Renal cortex interstitium (tissue), 11 donors: ENCODE data around the gene ZNF579. TPM values are rescaled to one million over a fixed set of nuclear protein-coding genes. Genes with fewer than 3 reads are reported as not detected.
"Not testable (repeated sequence)": the region's sequence is repeated elsewhere in the genome, so short reads cannot be mapped to it uniquely, and the experiment has no call there.

Experiments used
- DNase-seq, 11 donors: peaks; one replicate each; pipeline ENCODE4 v3.0.0-alpha.2; 2013; ENCODE audit warnings: low read depth in 9 of 11, low spot score in 4 of 11; ENCODE audit errors: extremely low read depth in 1 of 11
- polyA plus RNA-seq, 3 donors: library from polyadenylated mRNA; unstranded; fragments of 120-200 nt; gene quantifications; one replicate each; pipeline ENCODE4 v1.2.1, GENCODE V29; 2013; ENCODE audit not compliant: insufficient read length in 3 of 3

Gene ZNF579
- polyA plus RNA-seq, 3 donors: 13.8 to 21.2 (median 19.5) TPM

DNA sequence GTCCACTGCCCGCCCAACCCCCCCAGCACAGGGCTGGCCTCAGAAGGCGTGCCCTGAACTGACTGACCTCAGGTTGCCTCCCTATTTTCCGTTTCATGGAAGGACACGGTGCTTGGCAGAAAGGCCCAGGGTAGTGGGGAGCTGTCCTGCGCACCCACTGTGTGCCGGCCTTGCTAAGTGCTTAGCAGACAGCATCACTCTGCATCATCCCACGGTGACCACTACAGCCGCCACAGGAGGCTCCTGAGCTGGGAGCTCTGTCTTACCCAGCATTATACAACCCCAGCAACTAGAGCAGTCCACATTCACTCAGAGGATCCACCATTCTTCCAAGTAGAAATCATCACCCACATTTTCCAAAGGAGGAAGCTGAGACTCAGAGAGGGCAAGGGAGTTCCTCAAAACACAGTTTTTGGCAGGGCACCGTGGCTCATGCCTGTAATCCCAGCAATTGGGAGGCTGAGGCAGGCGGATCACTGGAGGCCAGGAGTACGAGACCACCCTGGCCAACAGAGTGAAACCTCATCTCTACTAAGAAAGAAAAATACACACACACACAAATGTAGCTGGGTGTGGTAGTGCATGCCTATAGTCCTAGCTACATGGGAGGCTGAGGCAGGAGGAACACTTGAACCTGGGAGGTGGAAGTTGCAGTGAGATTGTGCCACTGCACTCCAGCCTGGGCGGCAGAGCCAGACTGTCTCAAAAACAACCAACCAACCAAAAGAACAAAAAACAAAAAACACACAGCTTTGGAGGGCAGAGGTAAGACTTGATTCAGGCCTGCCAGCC lies 45.3 kb downstream of the ZNF579 start:
- no peak for DNase-seq

DNA sequence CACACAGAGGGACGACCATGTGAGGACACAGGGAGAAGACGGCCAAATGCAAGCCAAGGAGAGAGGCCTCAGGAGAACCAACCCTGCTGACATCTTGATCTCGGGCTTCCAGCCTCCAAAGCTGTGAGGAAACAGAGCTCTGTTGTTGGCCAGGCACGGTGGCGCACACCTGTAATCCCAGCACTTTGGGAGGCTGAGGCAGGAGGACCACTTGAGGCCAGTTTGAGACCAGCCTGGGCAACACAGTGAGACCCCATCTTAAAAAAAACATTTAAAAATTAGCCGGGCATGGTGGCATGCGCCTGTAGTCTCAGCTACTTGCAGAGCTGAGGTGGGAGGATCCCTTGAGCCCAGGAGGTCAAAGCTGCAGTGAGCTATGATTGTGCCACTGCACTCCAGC lies 46.4 kb downstream of the ZNF579 start:
- DNase-seq: not testable (repeated sequence)

DNA sequence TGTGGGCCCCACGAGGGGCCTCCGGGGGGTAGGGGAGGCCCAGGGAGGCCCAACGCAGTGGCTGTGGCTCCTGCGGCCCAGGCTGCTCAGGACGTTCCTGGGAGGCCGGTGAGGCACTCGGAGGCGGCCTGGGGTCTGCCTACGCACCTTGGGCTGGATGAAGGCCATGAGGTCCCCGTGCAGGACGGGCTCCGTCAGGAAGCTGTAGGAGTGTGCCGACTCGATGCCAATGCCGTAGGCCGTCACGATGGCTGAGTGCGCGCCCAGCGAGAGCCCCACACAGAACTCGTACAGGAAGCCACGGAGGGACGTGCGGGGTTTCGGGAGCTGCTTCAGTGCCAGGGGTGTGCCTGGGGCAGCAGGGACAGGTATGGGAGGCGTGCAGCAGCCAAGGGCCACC lies 49.7 kb downstream of the ZNF579 start:
- no peak for DNase-seq

DNA sequence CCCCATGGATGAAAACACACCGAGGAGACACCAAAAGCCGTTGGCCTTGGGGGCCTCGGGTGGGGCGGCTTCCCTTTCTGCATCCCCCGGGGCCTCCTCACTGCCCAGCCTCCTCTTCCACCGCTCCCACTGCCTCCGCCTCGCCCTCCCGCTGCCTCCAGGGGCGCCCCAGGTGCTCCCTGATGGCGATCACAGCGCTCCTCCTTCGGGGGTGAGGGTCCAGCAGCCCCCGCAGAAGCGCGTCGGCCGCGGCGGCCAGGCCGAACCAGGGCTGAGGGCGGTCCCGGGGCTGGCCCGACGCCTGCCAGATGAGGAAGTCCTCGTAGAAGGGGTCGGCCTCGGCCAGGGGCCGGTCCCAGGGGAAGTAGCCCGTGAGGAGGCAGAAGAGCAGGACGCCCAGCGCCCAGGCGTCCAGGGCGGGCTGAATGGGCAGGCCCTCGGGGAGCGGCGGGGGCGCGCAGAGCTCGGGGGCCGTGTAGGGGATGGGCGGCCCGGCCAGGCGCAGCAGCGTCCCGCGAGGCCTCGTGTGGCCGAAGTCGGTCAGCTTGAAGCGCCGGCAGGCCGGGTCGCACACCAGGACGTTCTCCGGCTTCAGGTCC lies 50.9 kb downstream of the ZNF579 start:
- DNase-seq: no peak

DNA sequence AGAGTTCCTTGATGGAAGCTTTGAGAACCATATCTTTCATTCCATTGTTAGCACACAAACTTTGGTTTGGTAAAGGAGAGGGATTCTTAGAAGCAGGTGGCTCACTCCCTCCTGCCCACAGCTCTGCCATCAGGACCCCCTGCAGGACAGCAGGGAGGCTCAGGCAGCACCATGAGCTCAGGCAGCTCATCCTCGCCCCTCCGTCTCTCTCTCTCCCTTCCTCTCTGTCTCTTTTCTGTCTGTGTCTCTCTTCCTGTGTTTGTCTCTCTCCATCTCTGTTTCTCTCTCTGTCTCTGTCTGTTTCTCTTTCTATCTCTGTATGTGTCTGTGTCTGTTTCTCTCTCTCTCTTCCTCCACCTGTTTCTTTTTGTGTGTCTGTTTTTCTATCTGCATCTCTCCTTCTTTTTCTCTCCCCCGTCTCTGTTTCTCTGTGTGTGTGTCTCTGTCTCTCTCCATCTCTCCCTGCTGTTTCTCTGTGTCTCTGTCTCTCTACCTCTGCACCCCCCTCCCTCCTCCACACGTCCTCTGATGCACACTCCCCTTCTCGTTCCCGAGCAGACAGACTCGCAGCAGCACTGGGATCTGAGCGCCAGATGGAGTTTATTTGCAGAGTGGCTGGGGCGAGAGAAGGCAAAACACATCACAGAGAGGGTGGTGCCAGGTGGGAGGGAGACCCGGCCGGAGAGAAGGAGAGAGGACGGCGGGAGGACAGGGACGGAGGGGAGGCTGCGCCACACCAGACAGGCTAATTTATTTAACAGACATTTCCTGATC lies 52.4 kb downstream of the ZNF579 start:
- no peak for DNase-seq

DNA sequence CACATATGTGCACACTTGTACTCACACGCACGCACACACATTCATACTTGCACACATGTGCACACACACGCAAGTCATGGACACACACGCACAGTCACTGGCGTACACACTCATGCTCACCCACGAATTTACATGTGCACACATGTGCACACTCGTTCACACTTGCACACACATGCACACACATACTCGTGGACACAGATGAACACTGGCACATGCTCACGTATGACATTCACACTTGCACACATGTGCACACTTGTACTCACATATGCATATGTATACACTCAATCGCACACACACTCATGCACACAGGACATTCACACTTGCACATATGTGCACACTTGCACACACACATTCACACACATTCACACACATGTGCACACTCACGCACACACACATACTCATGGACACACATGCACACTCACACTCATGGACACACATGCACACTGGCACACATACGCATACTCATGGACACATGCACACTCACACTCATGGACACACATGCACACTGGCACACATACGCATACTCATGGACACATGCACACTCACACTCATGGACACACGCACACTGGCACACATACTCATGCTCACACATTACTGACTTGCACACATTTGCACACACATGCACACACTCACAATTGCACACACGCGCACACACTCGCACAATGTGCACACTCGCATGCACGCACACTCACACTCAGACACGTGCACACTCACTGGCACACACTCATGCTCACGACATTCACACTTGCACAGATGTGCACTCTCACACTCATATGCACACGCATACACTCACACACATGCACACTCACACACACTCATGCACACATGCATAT lies 53.2 kb downstream of the ZNF579 start:
- no peak for DNase-seq

Other genes starting within 250 kb of the ZNF579 start
- gene KMT5C, start 241.0 kb downstream of the ZNF579 start, polyA plus RNA-seq: 10 to 100 TPM; 16.5 to 34.5 (median 23.4) TPM
- 1 to 10 TPM in 2 of 3 donors, under 1 TPM in 1; 0.82 to 1.9 (median 1.2) TPM for gene COX6B2, start 226.1 kb downstream of the ZNF579 start, polyA plus RNA-seq
- gene GARIN5B, start 217.6 kb downstream of the ZNF579 start, polyA plus RNA-seq: under 1 TPM; 0.12 to 0.24 (median 0.13) TPM
- gene IL11, start 210.4 kb downstream of the ZNF579 start, polyA plus RNA-seq: 1 to 10 TPM in 2 of 3 donors, under 1 TPM in 1; 0.84 to 2.8 (median 1.5) TPM
- gene TMEM190, start 204.0 kb downstream of the ZNF579 start, polyA plus RNA-seq: 1 to 10 TPM in 1 of 3 donors, under 1 TPM in 1, not detected in 1; 0.17 to 1.1 TPM
- gene TMEM238, start 196.6 kb downstream of the ZNF579 start, polyA plus RNA-seq: 1 to 10 TPM in 1 of 3 donors, under 1 TPM in 2; 0.58 to 1.3 (median 0.78) TPM
- gene RPL28, start 194.9 kb downstream of the ZNF579 start, polyA plus RNA-seq: 1,000 to 10,000 TPM in 2 of 3 donors, 100 to 1,000 TPM in 1; 762 to 1,286 (median 1,213) TPM
- 10 to 100 TPM; 39.8 to 70.7 (median 42.8) TPM for gene UBE2S, start 173.1 kb downstream of the ZNF579 start, polyA plus RNA-seq
- gene SHISA7, start 137.5 kb downstream of the ZNF579 start, polyA plus RNA-seq: under 1 TPM; 0.09 to 0.30 (median 0.16) TPM
- gene ISOC2, start 119.2 kb downstream of the ZNF579 start, polyA plus RNA-seq: 10 to 100 TPM; 28.1 to 47.0 (median 45.4) TPM
- not detected for gene C19orf85, start 116.1 kb downstream of the ZNF579 start, polyA plus RNA-seq
- 1 to 10 TPM; 2.1 to 6.6 (median 4.8) TPM for gene ZNF628, start 104.2 kb downstream of the ZNF579 start, polyA plus RNA-seq
- gene NAT14, start 95.7 kb downstream of the ZNF579 start, polyA plus RNA-seq: 10 to 100 TPM; 43.2 to 55.9 (median 52.6) TPM
- gene SSC5D, start 92.4 kb downstream of the ZNF579 start, polyA plus RNA-seq: 1 to 10 TPM; 1.5 to 2.5 (median 1.6) TPM
- 1 to 10 TPM in 2 of 3 donors, under 1 TPM in 1; 0.97 to 1.8 (median 1.4) TPM for gene SBK2, start 43.7 kb downstream of the ZNF579 start, polyA plus RNA-seq
- under 1 TPM; 0.12 to 0.28 (median 0.22) TPM for gene SBK3, start 35.3 kb downstream of the ZNF579 start, polyA plus RNA-seq
- gene FIZ1, start 18.7 kb upstream of the ZNF579 start, polyA plus RNA-seq: 10 to 100 TPM; 20.1 to 24.5 (median 23.9) TPM
- gene ZNF524, start 19.4 kb upstream of the ZNF579 start, polyA plus RNA-seq: 10 to 100 TPM in 2 of 3 donors, 1 to 10 TPM in 1; 6.5 to 11.1 (median 11.0) TPM
- gene ZNF865, start 24.8 kb upstream of the ZNF579 start, polyA plus RNA-seq: 10 to 100 TPM in 2 of 3 donors, 1 to 10 TPM in 1; 5.9 to 11.8 (median 11.1) TPM
- gene ZNF784, start 43.7 kb upstream of the ZNF579 start, polyA plus RNA-seq: 10 to 100 TPM in 2 of 3 donors, 1 to 10 TPM in 1; 8.7 to 13.6 (median 12.7) TPM
- 10 to 100 TPM; 35.1 to 61.9 (median 53.0) TPM for gene ZNF580, start 60.2 kb upstream of the ZNF579 start, polyA plus RNA-seq
- gene ZNF581, start 62.8 kb upstream of the ZNF579 start, polyA plus RNA-seq: 10 to 100 TPM; 22.5 to 30.9 (median 30.2) TPM
- 10 to 100 TPM; 17.5 to 27.4 (median 25.3) TPM for gene CCDC106, start 67.4 kb upstream of the ZNF579 start, polyA plus RNA-seq
- gene U2AF2, start 74.2 kb upstream of the ZNF579 start, polyA plus RNA-seq: 100 to 1,000 TPM; 160 to 218 (median 199) TPM
- 100 to 1,000 TPM in 2 of 3 donors, 10 to 100 TPM in 1; 80.2 to 152 (median 135) TPM for gene EPN1, start 94.4 kb upstream of the ZNF579 start, polyA plus RNA-seq
- not detected for gene NLRP9, start 157.6 kb upstream of the ZNF579 start, polyA plus RNA-seq
- under 1 TPM in 1 of 3 donors, not detected in 2; 0.20 TPM for gene RFPL4A, start 178.2 kb upstream of the ZNF579 start, polyA plus RNA-seq
- under 1 TPM in 1 of 3 donors, not detected in 2; 0.22 TPM for gene RFPL4AL1, start 188.3 kb upstream of the ZNF579 start, polyA plus RNA-seq